SU-DHL-6 (cell line): ENCODE data around the gene SNHG17.

ENCODE experiments used
- EZH2phosphoT487 ChIP-seq: fragments of 200-600 bp; sonication (generic), shearing (Covaris generic); conservative IDR thresholded peaks from 2 replicates; pipeline ENCODE4 v1.6.1; 2018; ENCODE audit warnings: mild to moderate bottlenecking, antibody characterized with exemption, low read length, moderate library complexity, mixed read lengths
- TF ChIP-seq, protein P1 (sequence below): fragments of 200-600 bp; sonication (generic); IDR thresholded peaks from one replicate; pipeline ENCODE4 v1.5.1; 2017; ENCODE audit warnings: antibody characterized with exemption, mild to moderate bottlenecking, low read length, moderate library complexity; ENCODE audit not compliant: insufficient read depth, poor library complexity, severe bottlenecking

DNA sequence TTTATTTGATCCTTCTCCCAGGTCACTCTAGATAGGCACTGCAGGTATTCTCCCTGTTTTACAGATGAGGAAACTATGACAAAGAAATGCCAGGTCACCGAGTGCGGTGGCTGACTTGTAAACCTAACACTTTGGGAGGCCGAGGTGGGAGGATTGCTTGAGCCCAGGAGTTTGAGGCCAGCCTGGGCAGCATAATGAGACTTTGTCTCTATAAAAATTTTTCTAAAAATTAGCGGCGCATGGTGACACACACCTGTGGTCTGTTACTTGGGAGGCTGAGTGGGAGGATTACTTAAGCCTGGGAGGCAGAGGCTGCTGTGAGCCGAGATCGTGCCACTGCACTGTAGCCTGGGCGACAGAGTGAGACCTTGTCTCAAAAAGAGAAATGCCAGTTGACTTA lies 42.6 kb upstream of the SNHG17 start:
- TF ChIP-seq, protein P1, sequence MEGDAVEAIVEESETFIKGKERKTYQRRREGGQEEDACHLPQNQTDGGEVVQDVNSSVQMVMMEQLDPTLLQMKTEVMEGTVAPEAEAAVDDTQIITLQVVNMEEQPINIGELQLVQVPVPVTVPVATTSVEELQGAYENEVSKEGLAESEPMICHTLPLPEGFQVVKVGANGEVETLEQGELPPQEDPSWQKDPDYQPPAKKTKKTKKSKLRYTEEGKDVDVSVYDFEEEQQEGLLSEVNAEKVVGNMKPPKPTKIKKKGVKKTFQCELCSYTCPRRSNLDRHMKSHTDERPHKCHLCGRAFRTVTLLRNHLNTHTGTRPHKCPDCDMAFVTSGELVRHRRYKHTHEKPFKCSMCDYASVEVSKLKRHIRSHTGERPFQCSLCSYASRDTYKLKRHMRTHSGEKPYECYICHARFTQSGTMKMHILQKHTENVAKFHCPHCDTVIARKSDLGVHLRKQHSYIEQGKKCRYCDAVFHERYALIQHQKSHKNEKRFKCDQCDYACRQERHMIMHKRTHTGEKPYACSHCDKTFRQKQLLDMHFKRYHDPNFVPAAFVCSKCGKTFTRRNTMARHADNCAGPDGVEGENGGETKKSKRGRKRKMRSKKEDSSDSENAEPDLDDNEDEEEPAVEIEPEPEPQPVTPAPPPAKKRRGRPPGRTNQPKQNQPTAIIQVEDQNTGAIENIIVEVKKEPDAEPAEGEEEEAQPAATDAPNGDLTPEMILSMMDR, result no peak
- TF ChIP-seq EZH2phosphoT487, result no peak
